Head of caudate nucleus (tissue), 42 donors: ENCODE results near the gene OR9A2.
A peak's percentile ranks its signal among the peaks of the same experiment; 100 is the strongest.

Source experiments
- DNase-seq, 42 donors: peaks; one replicate each; pipeline versions ENCODE4 v3.0.0 to v3.0.0-alpha.2; 2020 to 2021; ENCODE audit warnings: mixed read lengths in 7 of 42
- intact Hi-C: fragments of 100-400 bp; cut with DNase I; formaldehyde crosslinking; loops from one replicate; pipeline ENCODE4 v1.15.0; 2022

The OR9A2 gene, protein sequence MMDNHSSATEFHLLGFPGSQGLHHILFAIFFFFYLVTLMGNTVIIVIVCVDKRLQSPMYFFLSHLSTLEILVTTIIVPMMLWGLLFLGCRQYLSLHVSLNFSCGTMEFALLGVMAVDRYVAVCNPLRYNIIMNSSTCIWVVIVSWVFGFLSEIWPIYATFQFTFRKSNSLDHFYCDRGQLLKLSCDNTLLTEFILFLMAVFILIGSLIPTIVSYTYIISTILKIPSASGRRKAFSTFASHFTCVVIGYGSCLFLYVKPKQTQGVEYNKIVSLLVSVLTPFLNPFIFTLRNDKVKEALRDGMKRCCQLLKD

DNA sequence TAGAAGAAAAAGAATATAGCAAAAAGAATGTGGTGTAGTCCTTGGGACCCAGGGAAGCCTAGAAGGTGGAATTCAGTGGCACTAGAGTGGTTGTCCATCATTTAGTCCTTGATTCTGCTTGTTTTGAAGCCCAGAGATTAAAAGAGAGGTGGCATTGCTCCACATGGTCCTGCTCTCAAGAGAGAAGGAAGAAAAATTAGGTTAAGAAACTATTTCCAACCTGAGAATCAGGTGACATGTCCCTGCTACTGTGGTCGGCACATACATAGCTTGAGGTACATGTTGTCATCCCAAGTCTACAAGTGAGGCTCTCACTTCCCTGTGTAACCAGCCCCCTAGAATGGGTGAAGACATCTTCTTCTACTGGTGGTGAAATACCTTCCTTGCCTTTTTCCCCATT lies at the start of gene OR9A2:
Gene OR9A2, minus strand, starts transcription at position 101 of the 400 bp plus-strand sequence. Its CDS starts 0 bp downstream, at position 101.
- intact Hi-C loops: no loop called here
- DNase-seq: no peak

DNA sequence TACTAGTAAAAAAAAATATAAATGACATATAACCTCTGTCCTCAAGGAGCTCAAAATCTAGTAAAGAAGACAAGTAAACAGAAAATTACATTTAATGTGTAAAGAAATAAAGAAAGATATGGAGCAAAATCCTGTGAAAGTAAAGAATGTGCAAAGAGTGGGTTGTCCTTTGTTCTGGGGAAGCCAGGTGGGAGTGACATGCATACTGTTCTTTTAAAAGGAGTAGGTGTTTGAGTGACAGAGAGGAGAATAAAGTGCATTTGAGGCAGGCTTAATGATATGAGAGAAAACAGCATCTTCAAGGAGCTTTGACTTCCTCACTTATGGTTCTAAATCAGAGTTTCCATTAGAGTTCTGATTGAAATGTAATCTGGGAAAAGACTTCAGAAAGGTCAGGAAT lies 47.2 kb upstream of the OR9A2 start:
- intact Hi-C loops: no loop called here
- peak in 18 of 42 donors; percentile 9 to 73 (median 38) for DNase-seq

DNA sequence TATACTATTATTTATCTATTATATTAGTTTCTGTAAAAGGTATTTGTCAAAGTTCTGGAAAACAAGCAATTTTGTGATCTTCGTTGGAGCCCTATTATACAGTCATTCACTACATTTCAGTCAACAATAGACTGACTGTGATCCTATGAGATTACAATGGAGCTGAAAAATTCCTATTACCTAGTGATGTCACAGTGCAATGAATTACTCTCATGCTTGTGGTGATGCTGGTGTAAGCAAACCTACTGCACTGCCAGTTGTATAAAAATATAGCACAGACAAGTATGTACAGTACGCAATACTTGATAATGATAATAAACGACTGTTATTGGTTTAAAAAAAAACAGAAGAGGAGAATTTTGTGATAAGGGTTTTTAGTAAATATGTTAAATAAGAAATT lies 46.6 kb upstream of the OR9A2 start:
- intact Hi-C loops: no loop called here
- no peak for DNase-seq

DNA sequence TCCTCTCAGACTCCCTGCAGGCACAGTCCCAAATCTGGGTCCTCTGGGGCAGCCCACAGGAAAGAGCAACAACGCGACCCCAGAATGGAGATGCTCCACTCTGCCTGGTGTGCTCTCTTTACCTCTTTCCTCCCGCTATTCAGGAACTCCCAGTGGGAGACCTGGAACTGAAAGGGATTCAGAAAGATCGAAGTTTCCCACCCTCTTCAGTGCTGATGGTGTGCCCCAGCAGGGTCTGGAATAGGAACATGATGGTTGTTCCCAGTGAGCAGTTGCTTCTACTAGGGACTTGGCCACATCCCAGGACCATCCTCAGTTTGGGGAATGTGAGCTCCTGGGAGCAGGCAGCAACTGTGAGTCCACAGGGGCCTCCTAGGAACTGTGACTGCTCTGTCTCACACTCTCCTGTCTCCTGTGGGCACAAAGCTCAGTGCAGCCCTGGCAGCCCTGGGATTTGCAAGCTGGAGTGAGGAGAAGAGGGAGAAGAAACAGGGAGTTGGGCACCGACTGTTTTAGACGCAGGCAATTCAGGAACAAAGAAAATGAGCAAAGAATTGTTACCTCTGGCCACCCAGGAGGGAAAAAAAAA lies 43.1 kb upstream of the OR9A2 start:
- DNase-seq: no peak
- intact Hi-C loops: no loop called here

DNA sequence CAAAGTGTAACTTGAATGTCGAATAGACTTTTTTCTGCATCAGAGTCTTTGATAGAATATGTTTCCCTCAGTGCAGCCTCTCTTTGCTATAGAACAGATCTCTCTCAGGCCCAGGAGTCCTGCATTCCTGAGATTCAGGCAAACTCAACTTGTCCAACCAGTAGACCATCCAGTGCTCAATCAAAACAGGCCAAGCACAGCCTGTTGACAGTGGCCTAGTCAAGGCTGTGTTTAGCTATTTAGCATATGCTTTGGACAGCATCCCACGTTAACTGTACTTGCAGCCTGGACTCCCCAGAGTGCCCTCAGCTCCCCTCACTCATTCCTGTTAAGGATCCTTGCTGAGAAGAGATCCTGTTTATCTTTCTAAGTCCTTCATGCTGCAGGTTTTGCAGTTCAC lies 41.5 kb upstream of the OR9A2 start:
- intact Hi-C loops: no loop called here
- no peak for DNase-seq

DNA sequence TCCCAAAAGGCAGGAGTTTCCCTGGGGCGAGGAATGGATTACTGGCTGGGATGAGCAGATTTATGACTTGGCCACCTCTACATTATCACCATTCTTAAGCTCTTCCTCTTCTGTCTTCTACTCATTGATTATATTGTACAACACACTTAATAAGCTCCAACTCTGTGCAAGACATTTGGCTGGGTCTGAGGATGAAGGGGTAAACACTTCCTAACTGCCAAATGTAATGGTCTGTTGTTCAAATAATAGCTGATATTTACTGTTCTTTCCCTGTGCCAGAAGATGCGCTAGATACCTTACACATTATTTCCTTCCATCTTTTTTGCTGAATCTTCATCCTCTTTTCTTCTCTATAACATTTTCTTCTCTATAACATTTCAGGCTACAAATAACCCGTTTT lies 36.8 kb upstream of the OR9A2 start:
- DNase-seq: no peak
- intact Hi-C loops: no loop called here

DNA sequence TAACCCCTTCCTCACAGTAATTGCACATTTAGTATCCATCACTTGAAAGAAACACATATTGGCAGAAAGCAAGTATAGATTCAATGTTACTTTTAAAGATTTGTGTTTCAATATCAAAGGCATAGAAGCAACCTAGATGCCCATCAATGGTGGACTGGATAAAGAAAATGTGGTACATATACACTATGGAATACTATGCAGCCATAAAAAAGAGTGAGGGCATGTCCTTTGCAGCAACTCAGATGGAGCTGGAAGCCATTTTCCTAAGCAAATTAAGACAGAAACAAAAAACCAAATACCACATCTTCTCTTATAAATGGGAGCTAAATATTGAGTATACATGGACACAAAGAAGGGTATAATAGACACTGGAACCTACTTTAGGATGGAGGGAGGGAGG lies 28.8 kb upstream of the OR9A2 start:
- DNase-seq: no peak
- intact Hi-C loops: no loop called here

DNA sequence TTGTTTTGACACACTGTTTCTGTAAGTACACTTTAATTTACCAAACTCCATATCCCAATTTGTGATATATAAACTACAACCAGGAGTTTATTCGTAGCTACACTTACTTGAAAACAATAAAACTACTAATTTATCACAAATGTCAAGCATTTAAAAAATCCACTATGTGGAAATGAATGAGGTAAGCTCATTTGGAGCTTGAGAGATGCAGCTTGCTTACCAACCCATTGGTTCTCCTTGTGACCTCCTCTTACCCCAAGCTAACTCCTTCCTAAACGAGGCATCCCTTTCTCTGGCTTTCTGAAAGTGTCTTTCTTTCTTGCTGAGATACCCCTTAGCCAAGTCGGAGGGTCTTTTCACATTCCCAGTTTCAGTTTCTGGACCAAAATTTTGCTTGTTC lies 27.7 kb upstream of the OR9A2 start:
- intact Hi-C loops: no loop called here
- DNase-seq: no peak

DNA sequence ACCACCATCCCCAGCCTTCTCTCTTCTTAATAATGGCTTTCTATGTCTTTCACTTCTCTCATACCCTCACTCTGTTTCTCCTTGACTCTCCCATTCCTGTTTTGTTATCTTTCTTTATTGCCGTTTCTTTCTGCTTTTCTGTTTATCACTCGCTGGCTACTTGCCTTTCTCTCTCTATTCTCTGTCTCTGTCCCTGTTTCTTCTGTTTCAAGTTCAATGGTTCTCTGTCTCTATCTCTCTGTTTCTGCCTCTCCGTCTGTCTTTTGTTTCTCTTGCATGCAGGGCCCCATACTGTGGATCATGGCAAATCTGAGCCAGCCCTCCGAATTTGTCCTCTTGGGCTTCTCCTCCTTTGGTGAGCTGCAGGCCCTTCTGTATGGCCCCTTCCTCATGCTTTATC lies 25.1 kb upstream of the OR9A2 start, which contains the start of gene OR6V1:
Gene OR6V1, plus strand, starts transcription at position 301 of the 400 bp plus-strand sequence. Its CDS starts 0 bp downstream, at position 301.
- intact Hi-C loops: no loop called here
- DNase-seq: no peak

DNA sequence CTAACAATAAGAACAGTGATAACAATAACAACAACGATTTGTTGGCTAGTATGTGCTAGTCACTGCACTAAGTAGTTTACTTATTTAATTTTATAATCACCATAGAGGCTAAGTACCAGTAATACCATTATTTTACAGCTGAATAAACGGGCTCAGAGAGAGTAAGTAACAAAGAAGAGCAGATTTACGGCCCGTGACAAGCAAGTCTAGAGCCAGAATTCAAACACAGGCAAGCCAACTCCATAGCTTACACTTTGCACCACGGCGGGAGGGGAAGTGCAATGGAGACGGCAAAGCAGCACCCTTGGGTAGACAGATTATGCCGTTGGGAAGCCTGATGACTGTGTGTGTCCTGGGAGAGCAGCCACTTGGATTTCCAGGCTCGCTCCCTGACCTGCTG lies 24.0 kb upstream of the OR9A2 start:
- intact Hi-C loops: no loop called here
- no peak for DNase-seq

DNA sequence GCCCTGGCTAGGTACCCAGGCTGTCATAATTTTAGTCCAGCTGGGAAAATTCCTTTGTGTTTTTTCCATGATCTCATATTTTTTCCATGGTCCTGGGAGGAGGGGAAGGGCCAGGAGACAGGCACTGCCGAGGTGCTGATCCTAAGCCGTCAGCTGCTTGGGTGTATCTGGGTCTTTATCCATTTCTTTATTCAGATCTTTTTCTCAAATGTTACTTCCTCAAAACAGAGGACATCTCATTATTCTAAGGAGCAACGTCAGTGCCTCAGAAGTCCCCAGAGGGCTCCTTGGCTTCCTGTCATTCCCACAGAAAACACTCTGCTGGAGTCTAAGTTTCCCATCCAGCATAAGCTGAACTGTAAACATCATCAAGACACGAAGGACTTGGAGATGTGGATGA lies 22.4 kb upstream of the OR9A2 start:
- intact Hi-C loops: no loop called here
- DNase-seq: no peak

DNA sequence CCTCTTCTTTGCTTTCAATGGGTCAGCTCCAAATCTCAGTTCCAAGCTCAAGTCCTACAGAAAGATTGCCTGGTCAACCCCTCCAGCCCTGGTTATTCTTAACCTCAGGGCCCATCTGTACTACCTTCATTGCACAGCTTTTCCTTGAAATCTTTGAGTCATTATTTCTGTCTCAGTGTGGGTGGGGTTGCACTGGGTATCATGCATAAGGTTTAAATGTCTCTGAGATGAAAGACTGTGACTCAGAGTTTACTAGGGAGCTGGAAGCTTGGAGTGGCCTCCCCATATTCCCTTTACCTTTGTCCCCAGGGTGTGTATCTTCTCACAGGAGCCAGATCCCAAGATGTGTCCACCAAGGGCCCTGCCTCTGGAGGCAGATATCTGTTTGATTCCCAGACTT lies 21.9 kb upstream of the OR9A2 start:
- intact Hi-C loops: no loop called here
- peak in 2 of 42 donors; percentile 14 to 40 for DNase-seq

DNA sequence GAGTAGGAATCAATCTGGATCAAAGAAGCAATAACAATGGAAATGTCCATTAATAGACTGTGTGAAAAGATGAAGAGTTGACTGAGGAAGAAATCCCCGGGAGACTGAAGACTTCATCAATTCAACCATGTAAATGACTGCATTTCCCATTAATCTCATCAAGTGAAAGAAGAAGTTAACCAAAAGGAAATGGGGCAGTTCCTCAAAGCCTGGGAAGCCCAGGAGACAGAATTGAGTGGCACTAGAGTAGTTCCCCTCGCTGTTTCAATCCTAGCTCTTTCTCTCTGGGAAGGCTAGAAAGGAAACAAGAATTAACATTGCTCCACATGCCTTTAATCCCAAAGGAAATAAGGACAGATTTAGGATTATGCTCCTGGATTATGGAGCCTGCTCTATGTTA lies 20.4 kb upstream of the OR9A2 start:
- no peak for DNase-seq
- intact Hi-C loops: no loop called here

DNA sequence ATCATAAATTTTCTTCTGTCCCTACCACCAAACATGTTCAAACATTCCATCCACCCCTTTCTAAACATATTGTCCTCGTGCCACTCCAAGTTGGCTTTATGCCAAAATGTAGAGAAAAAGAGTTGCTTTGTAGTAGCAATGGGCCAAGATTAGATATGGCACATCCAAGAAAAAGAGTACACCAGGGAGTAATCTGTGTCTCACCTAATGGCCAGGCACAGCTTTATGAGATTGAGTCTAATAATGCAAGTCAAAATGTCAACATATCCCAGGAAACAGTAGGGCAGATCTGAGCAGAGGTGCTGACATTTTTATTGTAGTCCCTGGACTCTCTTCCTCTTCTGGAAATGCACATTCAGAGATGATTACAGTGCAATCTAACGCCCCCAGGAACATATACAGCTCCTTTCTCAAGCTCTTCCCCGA lies 19.5 kb upstream of the OR9A2 start:
- DNase-seq: no peak
- intact Hi-C loops: no loop called here

DNA sequence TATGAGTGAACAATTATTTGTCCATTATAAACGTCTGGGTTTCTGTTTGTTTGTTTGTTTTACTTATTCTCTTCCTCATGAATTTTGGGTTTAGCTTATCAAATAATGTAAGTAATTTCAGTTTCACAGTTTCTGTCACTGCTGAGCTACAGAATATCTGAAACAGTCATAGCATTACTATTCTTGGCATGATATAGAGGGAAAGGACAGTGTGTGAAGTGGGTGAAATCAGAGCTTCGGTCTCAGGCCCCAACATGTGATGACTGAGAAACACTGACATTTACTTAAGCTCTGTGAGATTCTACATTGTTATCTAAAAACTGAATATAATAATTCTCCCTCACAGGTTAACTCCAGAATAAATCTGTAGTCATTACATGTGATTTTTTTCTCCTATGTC lies 16.5 kb upstream of the OR9A2 start:
- no peak for DNase-seq
- intact Hi-C loops: no loop called here

DNA sequence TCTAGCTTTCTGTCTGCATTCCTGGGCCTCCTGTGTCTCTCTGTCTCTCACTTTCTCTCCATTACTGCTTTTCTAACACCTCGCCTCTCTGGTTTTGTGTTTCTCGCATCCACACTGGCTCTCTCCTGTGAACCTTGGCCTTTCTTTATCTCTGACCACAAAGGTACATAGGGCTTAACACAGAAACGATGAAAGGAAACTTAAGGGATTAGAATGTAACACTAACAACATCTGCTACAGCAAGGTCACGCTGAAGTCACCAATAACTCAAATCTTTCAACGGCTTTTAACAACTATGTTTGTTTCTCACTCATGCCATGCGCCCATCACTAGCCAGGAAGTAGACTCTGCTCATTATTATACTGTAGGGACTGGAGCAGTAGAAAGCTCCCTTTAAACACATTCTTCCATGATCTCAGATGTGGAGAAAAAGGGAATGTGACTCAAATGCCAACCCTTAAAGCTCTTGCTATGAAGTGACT lies 15.9 kb upstream of the OR9A2 start:
- no peak for DNase-seq
- intact Hi-C loops: no loop called here

DNA sequence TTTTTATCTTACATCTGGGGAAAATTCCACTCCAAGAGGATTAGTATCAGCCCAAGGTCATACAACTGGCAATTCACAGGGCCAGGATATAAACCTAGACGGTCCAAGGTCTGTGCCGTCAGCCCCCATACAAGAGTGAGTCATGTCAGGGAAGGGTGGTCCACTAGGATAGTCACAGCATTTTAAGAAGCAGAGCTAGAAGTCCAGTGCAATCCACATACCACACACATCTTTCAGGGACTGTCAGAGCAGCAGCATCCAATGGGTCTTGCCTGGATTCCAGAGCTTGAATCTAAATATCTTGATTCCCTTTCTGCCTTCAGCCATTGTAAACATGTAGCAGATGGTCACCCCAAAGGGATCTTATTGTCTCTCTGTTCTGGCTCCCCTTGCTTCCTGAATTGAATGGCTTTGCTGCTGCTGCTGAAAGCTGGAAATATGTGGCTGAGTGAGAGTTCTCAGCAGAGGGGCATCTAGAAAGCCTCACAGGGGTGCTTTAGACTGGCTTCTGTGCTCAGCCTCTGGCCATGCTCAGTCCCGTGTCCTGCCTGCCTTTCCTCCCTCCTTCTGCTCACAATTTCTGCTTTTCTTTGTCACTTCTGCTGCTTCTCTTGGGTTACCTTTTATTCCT lies 15.3 kb upstream of the OR9A2 start:
- intact Hi-C loops: no loop called here
- DNase-seq: no peak

DNA sequence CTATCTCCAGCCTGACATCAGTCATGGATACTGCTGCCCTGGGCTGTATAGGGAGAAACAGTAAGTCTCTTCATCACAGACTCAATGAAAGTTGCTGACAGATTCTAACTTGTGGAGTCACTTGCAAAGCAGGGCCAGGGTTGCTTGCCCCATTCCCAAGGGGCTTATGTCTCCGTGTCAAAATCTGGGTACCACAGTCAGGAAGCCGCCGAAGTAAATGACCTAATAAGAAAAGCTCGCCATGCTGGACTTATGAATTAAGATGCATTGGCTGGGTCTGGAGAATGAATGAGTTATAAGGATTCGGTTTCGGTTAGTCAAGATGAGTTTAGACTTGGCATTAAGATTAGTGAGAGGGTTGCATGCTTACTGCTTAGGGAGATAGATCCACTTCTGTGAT lies 14.4 kb upstream of the OR9A2 start:
- DNase-seq: no peak
- intact Hi-C loops: no loop called here

DNA sequence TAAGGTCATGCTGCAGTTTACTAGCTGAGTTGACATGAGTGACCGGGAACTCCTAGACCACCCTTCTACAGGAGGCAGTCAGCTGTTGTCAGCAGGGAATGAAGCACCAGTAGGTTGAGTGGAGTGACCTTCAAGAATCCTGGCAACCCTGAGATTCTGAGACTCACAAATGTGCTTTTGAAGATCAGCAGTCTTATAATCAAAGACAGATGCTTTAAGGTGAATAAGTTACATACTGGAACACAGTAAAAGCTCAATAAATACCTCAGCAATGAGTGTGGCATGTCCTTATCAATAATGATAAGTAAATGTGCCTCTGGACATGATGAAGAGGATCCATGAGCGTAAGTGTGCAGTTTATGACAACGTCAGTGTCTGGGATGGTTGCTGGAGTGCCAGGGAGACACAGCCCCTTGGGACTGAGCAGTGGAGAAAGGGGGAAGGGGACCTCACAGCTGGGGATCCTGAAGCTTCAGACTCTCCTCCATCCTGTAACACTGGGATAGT lies 13.3 kb upstream of the OR9A2 start:
- DNase-seq: no peak
- intact Hi-C loops: no loop called here

DNA sequence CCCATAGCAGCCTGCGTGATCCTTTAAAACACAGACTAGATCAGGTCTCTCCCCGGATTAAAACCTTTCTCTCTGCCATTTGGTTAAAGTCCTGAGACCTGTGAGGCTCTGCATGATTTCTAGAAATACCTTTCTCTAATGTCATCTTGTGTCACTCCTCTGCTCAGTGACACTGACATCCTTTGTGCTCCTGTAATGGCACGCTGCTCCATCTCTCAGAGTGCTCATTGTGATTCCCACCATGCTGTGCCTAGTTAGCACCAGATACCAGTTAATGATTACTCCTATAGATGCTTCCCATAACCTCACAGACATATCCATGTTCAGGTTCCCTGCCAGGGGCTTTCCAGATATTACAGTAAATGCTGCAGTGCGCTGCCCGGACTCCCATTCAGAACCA lies 11.7 kb upstream of the OR9A2 start:
- intact Hi-C loops: no loop called here
- peak in 1 of 42 donors; percentile 17 for DNase-seq
